Uterus (tissue), 4 donors: ENCODE results near the gene ALLC. TPM values are rescaled to one million over a fixed set of nuclear protein-coding genes. Genes with fewer than 3 reads are reported as not detected.
"Not testable (repeated sequence)": the region's sequence is repeated elsewhere in the genome, so short reads cannot be mapped to it uniquely, and the experiment has no call there.

ENCODE experiments used
- DNase-seq, 2 donors: peaks; one replicate each; pipeline ENCODE4 v3.0.0-alpha.2; 2019 to 2020
- H3K27ac ChIP-seq, 2 donors: fragments of 200-600 bp; sonication (generic); 1 replicate in 1 of 2; 2 replicates in 1 of 2; pipeline ENCODE4 v1.5.1; 2016 to 2018
- H3K27me3 ChIP-seq, 2 donors: fragments of 200-600 bp; sonication (generic); one replicate each; pipeline ENCODE4 v1.5.1; 2018 to 2019; ENCODE audit warnings: control low read depth in 1 of 2
- H3K36me3 ChIP-seq, 2 donors: fragments of 200-600 bp; sonication (generic); one replicate each; pipeline ENCODE4 v1.5.1; 2019; ENCODE audit warnings: control low read depth in 1 of 2
- H3K4me1 ChIP-seq, 2 donors: fragments of 200-600 bp; sonication (generic); one replicate each; pipeline ENCODE4 v1.5.1; 2018 to 2019; ENCODE audit warnings: control low read depth in 1 of 2
- H3K4me3 ChIP-seq, 2 donors: fragments of 200-600 bp; sonication (generic); 1 replicate in 1 of 2; 2 replicates in 1 of 2; pipeline ENCODE4 v1.5.1; 2018 to 2019; ENCODE audit warnings: mild to moderate bottlenecking in 1 of 2
- H3K9me3 ChIP-seq, 2 donors: fragments of 200-600 bp; sonication (generic); one replicate each; pipeline ENCODE4 v1.5.1; 2019; ENCODE audit warnings: control low read depth in 1 of 2
- CTCF ChIP-seq, 4 experiments: fragments of 200-600 bp in 2 of 4; fragments of 450-650 bp in 2 of 4; sonication (generic) in 2 of 4; IDR thresholded peaks; one replicate each; pipeline ENCODE4 v1.5.1; 2016 to 2019; ENCODE audit warnings: antibody characterized with exemption in 4 of 4, mild to moderate bottlenecking in 2 of 4, moderate library complexity in 1 of 4
- POLR2A ChIP-seq, 2 donors: fragments of 450-650 bp; IDR thresholded peaks; one replicate each; pipeline ENCODE4 v1.6.1; 2016; ENCODE audit warnings: antibody characterized with exemption in 2 of 2, mild to moderate bottlenecking in 1 of 2, moderate library complexity in 1 of 2
- intact Hi-C: fragments of 100-400 bp; cut with DNase I; formaldehyde crosslinking; loops from one replicate; pipeline ENCODE4 v1.15.1; 2023; ENCODE audit warnings: low total_unique reads
- total RNA-seq, 4 donors: library from RNA; depleted of rRNA in 3 of 4; stranded (reverse); fragments of >200 nt in 3 of 4; gene quantifications; one replicate each; pipeline versions ENCODE4 v1.1.0 to v1.2.4, GENCODE V29; 2014 to 2023
- donor health status: DM: yes; HTN: yes; CAD: no.

ALLC gene
- total RNA-seq, 4 donors from 2014 or later: not detected

GRCh38 chr2:3617198-3617890 lies 40.7 kb upstream of the ALLC start:
- Histone ChIP-seq H3K4me1 (no peaks in the 10 kb centered on the region), H3K27ac (no peak overlapping the region), H3K36me3 (no peaks in the 10 kb centered on the region), H3K4me3 (no peak overlapping the region), H3K9me3 (no peaks in the 10 kb centered on the region), H3K27me3 (no peaks in the 10 kb centered on the region)
- TF ChIP-seq POLR2A (IDR thresholded peaks at IDR 0.05): no peak
- no peak for TF ChIP-seq CTCF (IDR thresholded peaks at IDR 0.05)
- no peak for DNase-seq
- intact Hi-C loops: no loop called here

- no peaks in the 10 kb centered on the region for H3K4me1 ChIP-seq
- H3K36me3 ChIP-seq: no peaks in the 10 kb centered on the region
- no peaks in the 10 kb centered on the region for H3K27me3 ChIP-seq
- H3K9me3 ChIP-seq: no peaks in the 10 kb centered on the region
- H3K27ac ChIP-seq: no peak overlapping the region
- no peak for DNase-seq
- no peak overlapping the region for H3K4me3 ChIP-seq
- TF ChIP-seq POLR2A (IDR thresholded peaks at IDR 0.05) (no peak), CTCF (IDR thresholded peaks at IDR 0.05) (no peak)
- intact Hi-C loops: no loop called here
Observed at GRCh38 chr2:3618367-3618766, 39.6 kb upstream of the ALLC start.

GRCh38 chr2:3619033-3619432 lies 39.0 kb upstream of the ALLC start:
- Histone ChIP-seq H3K36me3 (no peaks in the 10 kb centered on the region), H3K4me1 (no peaks in the 10 kb centered on the region), H3K27ac (no peak overlapping the region), H3K27me3 (no peaks in the 10 kb centered on the region), H3K9me3 (peaks cover 0 to 2% of the 10 kb centered on the region in 2 donors), H3K4me3 (no peak overlapping the region)
- no peak for DNase-seq
- TF ChIP-seq CTCF (IDR thresholded peaks at IDR 0.05) (no peak), POLR2A (IDR thresholded peaks at IDR 0.05) (no peak)
- intact Hi-C loops: no loop called here

GRCh38 chr2:3619661-3620060 lies 38.3 kb upstream of the ALLC start:
- H3K27me3 ChIP-seq, H3K36me3 ChIP-seq, intact Hi-C loops, H3K4me3 ChIP-seq, H3K4me1 ChIP-seq, H3K27ac ChIP-seq, H3K9me3 ChIP-seq, DNase-seq: not testable (repeated sequence)

- Histone ChIP-seq H3K36me3 (no peaks in the 10 kb centered on the region), H3K9me3 (peaks cover 0 to 2% of the 10 kb centered on the region in 2 donors), H3K27ac (no peak overlapping the region), H3K4me1 (no peaks in the 10 kb centered on the region), H3K27me3 (no peaks in the 10 kb centered on the region), H3K4me3 (no peak overlapping the region)
- TF ChIP-seq CTCF (IDR thresholded peaks at IDR 0.05) (no peak), POLR2A (IDR thresholded peaks at IDR 0.05) (no peak)
- intact Hi-C loops: no loop called here
- DNase-seq: no peak
Observed at GRCh38 chr2:3620834-3621233, 37.2 kb upstream of the ALLC start.

GRCh38 chr2:3622967-3623366 lies 35.0 kb upstream of the ALLC start:
- no peak for TF ChIP-seq CTCF (IDR thresholded peaks at IDR 0.05)
- TF ChIP-seq POLR2A (IDR thresholded peaks at IDR 0.05): no peak
- no peak overlapping the region for H3K27ac ChIP-seq
- no peak for DNase-seq
- H3K4me1 ChIP-seq: no peaks in the 10 kb centered on the region
- intact Hi-C loops: no loop called here
- no peak overlapping the region for H3K4me3 ChIP-seq
- peaks cover 0 to 2% of the 10 kb centered on the region in 2 donors for H3K9me3 ChIP-seq
- H3K36me3 ChIP-seq: no peaks in the 10 kb centered on the region
- no peaks in the 10 kb centered on the region for H3K27me3 ChIP-seq
